ENCODE measurements around the gene MESD. TPM values are rescaled to one million over a fixed set of nuclear protein-coding genes. Genes with fewer than 3 reads are reported as not detected.

Gene MESD
- total and polyA plus RNA-seq, 4 donors = 17.2 to 36.3 (median 27.2) TPM

DNA sequence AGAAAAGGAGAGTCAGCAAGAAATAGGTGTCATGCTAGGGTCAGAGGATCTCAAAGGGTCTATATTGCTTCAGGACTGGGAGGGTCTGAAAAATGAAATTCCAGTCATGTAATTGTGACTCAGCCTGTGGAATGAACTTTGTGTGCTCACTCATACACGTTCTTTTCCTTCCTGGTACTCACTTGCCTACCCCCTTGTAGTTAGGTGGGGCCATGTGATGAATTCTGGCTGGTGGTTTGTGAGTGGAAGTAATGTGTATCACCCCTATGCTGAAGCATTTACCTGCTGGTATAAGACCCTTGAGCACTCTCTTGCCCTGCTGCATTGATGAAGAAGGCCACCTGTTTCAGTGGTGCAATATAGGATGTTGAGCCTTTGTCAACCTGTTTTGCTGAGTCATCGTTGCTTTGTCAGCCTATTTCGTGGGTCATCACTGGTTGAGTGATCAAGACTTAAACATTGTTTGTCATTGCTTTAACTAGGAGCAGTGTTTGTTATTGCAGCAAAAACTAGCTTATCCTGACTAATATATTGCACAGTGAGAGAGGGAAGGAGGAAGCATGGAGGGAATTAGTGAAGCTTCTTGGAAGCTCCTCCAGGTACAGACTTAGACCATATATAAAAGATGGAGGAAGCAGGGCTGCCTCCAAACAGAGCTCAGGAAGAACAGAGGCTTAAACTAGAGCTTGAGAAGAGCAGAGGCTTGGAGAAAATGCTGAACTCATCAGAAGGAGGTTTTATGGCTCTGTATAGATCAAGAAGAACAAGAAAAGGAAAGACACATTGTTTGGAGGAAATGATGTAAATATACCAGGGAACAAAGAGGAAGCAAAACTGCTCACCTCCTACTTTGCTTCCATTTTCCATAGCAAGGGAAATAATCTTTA lies 40.0 kb upstream of the MESD start:
- DNase-seq (ENCODE audit: low read depth in 4 of 6, low spot score in 6 of 6) = no peak
- H3K27me3 ChIP-seq (ENCODE audit: control insufficient read depth, insufficient read depth, low read length) = no peaks in the 10 kb centered on the region
- no peaks in the 10 kb centered on the region for H3K36me3 ChIP-seq (ENCODE audit: control insufficient read depth, insufficient read depth, low read length)
- H3K27ac ChIP-seq (ENCODE audit: low read depth, low read length) = no peak overlapping the region
- WGBS (ENCODE audit: insufficient coverage) = no CpG with 5 or more reads among the region's 3 CpGs
- no peaks in the 10 kb centered on the region for H3K4me1 ChIP-seq (ENCODE audit: control insufficient read depth, insufficient read depth, low read length)
- no peak overlapping the region for H3K4me3 ChIP-seq (ENCODE audit: low read depth, low read length)
- H3K9me3 ChIP-seq (ENCODE audit: control insufficient read depth, insufficient read depth, low read length) = peaks cover 2% of the 10 kb centered on the region

DNA sequence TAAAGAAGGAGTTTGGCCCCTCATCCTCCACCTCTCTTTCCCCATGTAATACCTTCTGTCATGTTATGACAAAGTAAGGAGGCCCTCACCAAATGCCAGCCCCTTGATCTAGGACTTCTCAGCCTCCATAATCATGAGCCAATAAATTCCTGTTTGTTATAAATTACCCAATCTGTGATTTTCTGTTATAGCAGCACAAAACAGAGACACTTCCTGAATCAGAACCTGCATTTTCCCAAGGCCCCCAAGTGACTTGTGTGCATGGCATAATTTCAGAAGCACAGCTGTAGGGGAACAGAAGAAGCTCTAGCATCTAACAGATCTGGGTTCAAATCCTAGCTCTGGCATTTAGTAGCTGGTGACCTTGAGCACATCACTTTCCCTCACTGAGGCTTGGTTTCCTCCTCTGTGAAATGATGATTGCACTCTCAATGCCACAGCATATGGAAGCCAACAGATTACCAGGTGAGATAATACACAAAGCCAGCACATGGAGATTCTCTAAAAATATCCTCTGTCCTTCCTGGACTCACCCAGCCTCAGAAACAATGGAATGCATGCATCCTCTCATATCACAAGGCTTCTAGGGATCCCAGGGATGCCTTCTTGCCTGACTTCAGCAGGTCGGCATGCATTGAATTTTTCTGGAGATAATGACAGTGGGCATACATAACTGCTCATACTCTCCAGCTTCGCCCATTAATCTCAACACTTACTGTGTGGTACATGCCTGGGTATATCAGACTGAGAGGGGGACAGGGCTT lies 37.4 kb upstream of the MESD start:
- DNase-seq (ENCODE audit: low read depth in 4 of 6, low spot score in 6 of 6) = no peak
- no peaks in the 10 kb centered on the region for H3K27me3 ChIP-seq (ENCODE audit: control insufficient read depth, insufficient read depth, low read length)
- H3K36me3 ChIP-seq (ENCODE audit: control insufficient read depth, insufficient read depth, low read length) = no peaks in the 10 kb centered on the region
- H3K9me3 ChIP-seq (ENCODE audit: control insufficient read depth, insufficient read depth, low read length) = peaks cover 2% of the 10 kb centered on the region
- peaks cover 10% of the 10 kb centered on the region for H3K4me1 ChIP-seq (ENCODE audit: control insufficient read depth, insufficient read depth, low read length)
- no CpG with 5 or more reads among the region's 2 CpGs for WGBS (ENCODE audit: insufficient coverage)
- H3K4me3 ChIP-seq (ENCODE audit: low read depth, low read length) = no peak overlapping the region
- no peak overlapping the region for H3K27ac ChIP-seq (ENCODE audit: low read depth, low read length)

DNA sequence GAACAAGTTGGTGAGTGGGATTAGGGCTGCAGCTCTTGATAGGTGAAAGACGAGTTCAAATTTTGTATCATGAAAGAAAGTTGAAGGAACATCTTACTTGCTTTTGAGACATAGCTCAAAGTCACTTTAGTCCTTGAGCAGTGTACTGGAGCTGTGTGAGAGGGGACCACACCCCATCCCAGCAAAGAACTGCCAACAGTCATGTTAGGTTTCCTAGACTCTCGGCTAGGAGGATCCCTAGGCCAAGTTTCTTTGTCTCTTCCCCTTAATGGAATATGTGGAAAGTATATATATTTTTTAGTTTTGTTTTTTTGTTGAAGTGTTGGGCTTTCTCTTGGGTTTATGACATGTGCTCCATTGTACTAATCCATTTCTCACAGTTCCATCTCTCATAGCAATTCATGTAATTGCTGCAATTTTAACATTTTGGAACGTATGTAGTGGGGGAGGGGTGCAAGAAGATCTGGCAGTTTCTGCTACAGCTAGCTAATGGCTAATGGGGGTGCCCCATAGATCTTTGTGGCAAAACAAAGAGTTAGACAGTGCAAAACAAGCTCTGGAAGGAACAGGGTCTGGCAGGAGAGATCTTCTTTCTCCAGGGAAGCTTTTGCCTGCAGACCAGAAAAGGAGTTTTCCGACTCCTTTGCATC lies 36.2 kb upstream of the MESD start:
- 81% methylated on average over 2 of the region's 4 CpGs for WGBS (ENCODE audit: insufficient coverage)
- Histone ChIP-seq H3K27me3 (ENCODE audit: control insufficient read depth, insufficient read depth, low read length) (no peaks in the 10 kb centered on the region), H3K36me3 (ENCODE audit: control insufficient read depth, insufficient read depth, low read length) (no peaks in the 10 kb centered on the region), H3K4me3 (ENCODE audit: low read depth, low read length) (no peak overlapping the region), H3K27ac (ENCODE audit: low read depth, low read length) (no peak overlapping the region), H3K4me1 (ENCODE audit: control insufficient read depth, insufficient read depth, low read length) (peaks cover 10% of the 10 kb centered on the region), H3K9me3 (ENCODE audit: control insufficient read depth, insufficient read depth, low read length) (peaks cover 2% of the 10 kb centered on the region)
- DNase-seq (ENCODE audit: low read depth in 4 of 6, low spot score in 6 of 6) = no peak

DNA sequence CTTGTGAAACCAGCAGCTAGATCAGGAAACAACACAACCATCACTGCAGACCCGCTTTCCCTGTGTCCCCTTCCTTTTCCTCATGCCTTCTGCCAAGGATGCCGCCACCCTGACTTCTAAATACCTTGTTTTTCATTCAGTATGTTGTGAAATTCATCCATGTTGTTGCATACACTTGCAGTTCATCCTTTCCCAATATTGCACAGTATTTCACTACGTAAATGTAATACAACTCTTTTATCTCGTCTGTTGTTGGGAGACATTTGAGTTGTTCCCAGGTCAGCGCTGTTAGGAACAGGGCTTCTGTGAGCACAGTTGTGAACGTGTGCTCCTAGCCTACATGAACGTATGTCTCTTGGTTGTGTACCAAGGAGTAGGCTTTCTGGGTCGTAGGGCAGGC lies 35.3 kb upstream of the MESD start:
- Histone ChIP-seq H3K36me3 (ENCODE audit: control insufficient read depth, insufficient read depth, low read length) (no peaks in the 10 kb centered on the region), H3K27me3 (ENCODE audit: control insufficient read depth, insufficient read depth, low read length) (no peaks in the 10 kb centered on the region), H3K4me1 (ENCODE audit: control insufficient read depth, insufficient read depth, low read length) (peaks cover 10% of the 10 kb centered on the region), H3K9me3 (ENCODE audit: control insufficient read depth, insufficient read depth, low read length) (peaks cover 2% of the 10 kb centered on the region), H3K27ac (ENCODE audit: low read depth, low read length) (no peak overlapping the region), H3K4me3 (ENCODE audit: low read depth, low read length) (no peak overlapping the region)
- 94% methylated on average over 5 of the region's 8 CpGs for WGBS (ENCODE audit: insufficient coverage)
- DNase-seq (ENCODE audit: low read depth in 4 of 6, low spot score in 6 of 6) = no peak

DNA sequence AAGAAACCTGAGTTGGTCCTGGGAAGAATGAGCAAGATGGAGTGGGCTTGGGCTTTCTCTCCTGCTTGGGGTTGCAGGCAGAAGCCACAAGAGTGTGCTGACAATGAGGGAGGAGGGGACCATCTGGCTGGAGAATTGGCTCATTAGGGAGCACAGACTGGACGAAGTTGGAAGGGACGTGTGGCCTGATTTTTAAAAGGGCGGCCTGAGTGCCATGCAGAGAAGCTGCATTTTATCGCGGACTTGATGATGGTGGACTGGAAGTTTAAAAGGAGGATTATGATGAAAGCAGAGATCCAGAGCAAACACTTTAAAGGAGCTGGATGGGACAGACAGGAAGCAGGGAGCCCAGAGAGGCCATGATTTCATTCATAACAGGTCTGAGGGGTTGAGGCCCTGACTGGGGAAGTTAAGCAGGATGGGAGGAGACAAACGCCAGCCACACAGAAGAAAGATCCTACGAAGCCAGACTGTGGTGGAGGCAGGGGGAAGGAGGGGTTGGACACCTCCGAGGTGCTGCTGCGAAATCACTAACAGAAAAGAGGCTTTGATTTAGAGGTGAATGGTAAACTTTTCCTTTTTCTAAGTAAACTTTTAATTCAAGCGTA lies 34.8 kb upstream of the MESD start:
- peak in 1 of 6 donors; percentile 13 for DNase-seq (ENCODE audit: low read depth in 4 of 6, low spot score in 6 of 6)
- Histone ChIP-seq H3K4me1 (ENCODE audit: control insufficient read depth, insufficient read depth, low read length) (peaks cover 10% of the 10 kb centered on the region), H3K27me3 (ENCODE audit: control insufficient read depth, insufficient read depth, low read length) (no peaks in the 10 kb centered on the region), H3K27ac (ENCODE audit: low read depth, low read length) (peak overlapping the region; percentile 58), H3K4me3 (ENCODE audit: low read depth, low read length) (no peak overlapping the region), H3K9me3 (ENCODE audit: control insufficient read depth, insufficient read depth, low read length) (no peaks in the 10 kb centered on the region), H3K36me3 (ENCODE audit: control insufficient read depth, insufficient read depth, low read length) (no peaks in the 10 kb centered on the region)
- WGBS (ENCODE audit: insufficient coverage) = 56% methylated on average over 7 of the region's 10 CpGs

DNA sequence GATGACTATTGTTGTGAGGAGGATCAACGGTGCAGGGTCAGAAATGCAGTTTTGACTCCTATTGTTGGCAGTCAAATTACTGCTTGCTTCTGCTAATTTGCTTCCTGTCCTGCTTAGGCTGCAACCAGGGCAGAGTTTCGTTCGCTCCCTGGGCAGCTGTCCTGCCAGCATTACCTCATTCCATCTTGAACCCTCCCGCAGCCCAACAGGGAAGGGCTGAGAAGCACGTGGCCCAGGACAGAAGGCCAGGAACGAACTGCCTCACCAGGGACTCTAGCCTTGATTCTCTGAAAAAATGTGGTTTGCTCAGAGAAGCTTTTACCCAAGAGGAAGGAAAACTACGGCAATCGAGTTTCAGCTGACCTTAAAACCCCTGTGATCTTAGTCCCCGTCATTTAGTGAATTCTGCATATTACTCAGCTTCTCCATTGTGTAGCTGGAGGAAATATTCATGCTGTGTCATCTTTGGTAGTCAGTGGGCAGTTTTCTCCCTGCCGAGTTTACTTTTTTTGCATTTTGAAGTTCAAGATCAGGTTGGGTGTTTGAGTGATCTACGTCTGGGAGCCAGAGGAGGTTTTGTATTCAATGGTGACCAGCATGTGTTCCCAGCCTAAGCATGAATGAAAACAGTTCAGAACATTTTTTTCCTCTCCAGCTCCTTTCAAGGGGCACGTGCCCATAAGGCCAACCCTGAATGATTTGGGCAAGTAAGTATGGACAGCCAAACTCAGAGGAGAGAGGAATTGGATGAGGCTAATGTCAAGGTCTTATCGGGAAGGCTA lies 34.1 kb upstream of the MESD start:
- WGBS (ENCODE audit: insufficient coverage) = 52% methylated on average over 8 of the region's 13 CpGs
- Histone ChIP-seq H3K27ac (ENCODE audit: low read depth, low read length) (peak overlapping the region; percentile 58), H3K9me3 (ENCODE audit: control insufficient read depth, insufficient read depth, low read length) (no peaks in the 10 kb centered on the region), H3K4me3 (ENCODE audit: low read depth, low read length) (no peak overlapping the region), H3K27me3 (ENCODE audit: control insufficient read depth, insufficient read depth, low read length) (no peaks in the 10 kb centered on the region), H3K4me1 (ENCODE audit: control insufficient read depth, insufficient read depth, low read length) (peaks cover 10% of the 10 kb centered on the region), H3K36me3 (ENCODE audit: control insufficient read depth, insufficient read depth, low read length) (no peaks in the 10 kb centered on the region)
- peak in 1 of 6 donors; percentile 44 for DNase-seq (ENCODE audit: low read depth in 4 of 6, low spot score in 6 of 6)

DNA sequence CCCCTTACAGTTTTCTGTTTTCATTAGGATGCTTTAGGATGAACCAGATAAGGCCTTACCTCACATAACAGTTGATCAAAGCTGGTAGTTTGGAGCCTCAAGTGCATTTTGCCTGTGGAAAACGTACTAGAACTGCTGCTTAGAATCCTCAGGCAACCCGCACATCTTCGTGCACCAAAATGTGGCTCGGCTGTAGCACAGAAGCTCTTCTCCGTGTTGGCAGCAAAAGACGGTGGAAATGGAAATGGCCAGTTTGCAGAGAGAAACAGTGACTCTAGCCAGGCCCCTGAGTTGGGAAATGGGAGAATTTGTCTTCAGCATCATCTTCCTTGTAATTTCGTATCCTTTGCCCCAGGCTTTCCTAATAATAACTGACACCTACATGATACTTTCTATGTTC lies 31.7 kb upstream of the MESD start:
- no peaks in the 10 kb centered on the region for H3K9me3 ChIP-seq (ENCODE audit: control insufficient read depth, insufficient read depth, low read length)
- no peaks in the 10 kb centered on the region for H3K27me3 ChIP-seq (ENCODE audit: control insufficient read depth, insufficient read depth, low read length)
- no peak for DNase-seq (ENCODE audit: low read depth in 4 of 6, low spot score in 6 of 6)
- no peak overlapping the region for H3K27ac ChIP-seq (ENCODE audit: low read depth, low read length)
- peaks cover 10% of the 10 kb centered on the region for H3K4me1 ChIP-seq (ENCODE audit: control insufficient read depth, insufficient read depth, low read length)
- no peaks in the 10 kb centered on the region for H3K36me3 ChIP-seq (ENCODE audit: control insufficient read depth, insufficient read depth, low read length)
- no peak overlapping the region for H3K4me3 ChIP-seq (ENCODE audit: low read depth, low read length)
- WGBS (ENCODE audit: insufficient coverage) = 98% methylated on average over 5 of the region's 7 CpGs

DNA sequence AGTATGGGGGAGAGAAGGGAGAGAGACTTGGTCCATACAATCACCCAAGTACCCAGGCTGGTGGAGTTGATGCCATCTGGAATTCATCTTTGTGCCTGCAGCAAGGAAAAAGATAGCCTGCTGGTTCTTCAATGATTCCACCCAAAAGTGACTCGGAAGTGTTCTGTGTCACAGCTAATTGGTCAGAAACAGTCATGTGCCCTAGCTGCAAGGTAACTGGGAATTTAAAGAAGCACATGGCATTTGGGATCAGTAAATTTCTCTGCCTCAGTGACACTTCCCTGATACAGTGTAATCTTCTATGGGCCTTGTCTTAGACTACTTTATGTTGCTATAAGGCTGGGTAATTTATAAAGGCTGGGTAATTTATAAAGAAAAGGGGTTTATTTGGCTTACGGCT lies 28.6 kb upstream of the MESD start:
- Histone ChIP-seq H3K4me3 (ENCODE audit: low read depth, low read length) (no peak overlapping the region), H3K36me3 (ENCODE audit: control insufficient read depth, insufficient read depth, low read length) (no peaks in the 10 kb centered on the region), H3K4me1 (ENCODE audit: control insufficient read depth, insufficient read depth, low read length) (peaks cover 13% of the 10 kb centered on the region), H3K9me3 (ENCODE audit: control insufficient read depth, insufficient read depth, low read length) (no peaks in the 10 kb centered on the region), H3K27me3 (ENCODE audit: control insufficient read depth, insufficient read depth, low read length) (no peaks in the 10 kb centered on the region), H3K27ac (ENCODE audit: low read depth, low read length) (no peak overlapping the region)
- WGBS (ENCODE audit: insufficient coverage) = 94% methylated on average over 2 of the region's 2 CpGs
- no peak for DNase-seq (ENCODE audit: low read depth in 4 of 6, low spot score in 6 of 6)
